HG03469 (cell line): ENCODE results near the gene TNFRSF8.

ENCODE experiments used
- ATAC-seq: cut with Tn5 transposase; IDR thresholded peaks from one replicate; pipeline ENCODE4 v1.9.1; 2021; ENCODE audit warnings: mild to moderate bottlenecking, moderate library complexity, moderate number of reproducible peaks; ENCODE audit not compliant: unreplicated experiment

Gene TNFRSF8

DNA sequence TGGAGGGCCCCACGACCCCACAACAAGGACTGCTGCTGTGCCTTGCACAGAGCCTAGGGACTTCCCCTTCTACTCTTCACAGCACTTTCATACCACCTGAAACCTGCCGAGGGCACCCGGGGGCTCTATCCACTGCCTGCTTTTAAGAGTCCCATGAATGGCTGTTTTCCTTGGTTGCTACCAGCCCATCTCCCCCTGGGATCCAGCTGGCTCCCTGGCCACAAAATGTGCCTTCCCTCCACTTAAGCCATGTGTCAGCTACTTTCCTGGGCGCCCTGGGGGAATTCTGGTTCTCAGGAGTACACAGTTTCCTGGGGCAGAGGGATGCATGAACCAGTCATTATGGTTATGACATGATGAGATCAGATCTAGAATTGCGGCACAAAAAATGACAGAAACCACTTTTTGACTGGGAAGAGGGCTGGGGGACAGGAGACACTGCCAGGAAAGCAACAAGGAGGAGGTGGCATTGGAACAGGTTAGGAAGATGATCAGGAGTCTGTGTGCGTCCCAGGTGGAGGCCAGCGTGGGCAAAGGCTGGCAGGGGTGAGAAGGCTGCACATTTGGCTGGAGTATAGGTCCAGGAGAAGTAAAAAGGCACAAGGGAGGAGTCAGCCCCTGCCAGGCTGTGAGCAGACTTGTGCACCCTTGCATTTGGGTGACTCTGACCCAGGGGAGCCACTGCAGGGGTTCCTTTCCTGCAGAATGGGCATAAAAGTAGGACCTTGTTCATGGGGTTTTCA, 3.2 kb upstream of the TNFRSF8 start:
- ATAC-seq: no peak

- no peak for ATAC-seq
Measured at GRCh38 chr1:12060500-12060899, 2.6 kb upstream of the TNFRSF8 start.

GRCh38 chr1:12064073-12064969, 1.2 kb downstream of the TNFRSF8 start:
- no peak for ATAC-seq

GRCh38 chr1:12065872-12066271, 2.8 kb downstream of the TNFRSF8 start:
- no peak for ATAC-seq

DNA sequence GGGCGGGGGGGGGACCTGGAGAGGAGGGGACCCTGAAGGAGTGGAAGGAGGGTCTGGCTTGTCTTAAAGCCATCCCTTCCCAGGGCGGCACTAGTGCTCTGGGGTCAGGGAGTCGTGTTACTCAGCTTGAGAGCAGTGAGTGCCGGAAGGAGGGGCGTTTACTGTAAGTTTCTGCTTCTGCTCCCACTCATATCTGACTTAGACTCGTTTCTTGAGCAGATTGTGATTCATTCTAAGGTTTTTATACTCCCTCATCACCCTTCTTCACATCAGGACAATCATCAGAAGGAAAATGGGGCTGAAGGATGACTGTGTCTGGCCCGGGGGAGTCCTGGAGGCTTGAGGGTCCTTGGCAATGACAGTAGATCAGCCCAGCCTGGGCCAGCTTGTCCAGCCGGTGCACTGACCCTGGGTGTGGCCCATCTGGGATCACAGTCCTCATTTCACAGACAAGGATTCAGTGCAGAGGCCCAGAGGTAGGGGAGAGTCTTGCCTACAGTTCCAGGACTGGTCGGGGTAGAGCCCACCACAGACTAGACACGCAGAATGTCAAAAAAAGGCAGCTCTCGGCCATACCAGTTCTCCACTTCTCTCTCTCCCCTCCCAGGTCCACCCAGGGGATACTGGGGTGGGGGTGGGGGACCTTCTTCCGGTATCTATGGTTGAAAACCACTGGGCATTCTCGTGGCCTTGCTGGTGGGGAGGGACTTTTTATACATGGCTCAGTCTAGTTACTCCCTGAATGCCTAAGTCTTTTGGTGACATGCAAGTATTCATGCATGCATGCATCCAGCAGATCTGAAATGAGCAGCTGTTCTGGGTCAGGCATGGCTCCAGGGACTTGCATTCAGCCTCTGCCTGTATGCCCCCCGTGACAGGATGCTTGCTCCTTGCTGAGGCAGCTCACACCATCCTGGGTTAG, 5.1 kb downstream of the TNFRSF8 start:
- ATAC-seq: no peak

- ATAC-seq: no peak
Measured at GRCh38 chr1:12069623-12070244, 6.6 kb downstream of the TNFRSF8 start.

GRCh38 chr1:12071892-12072291, 8.8 kb downstream of the TNFRSF8 start:
- ATAC-seq: no peak

DNA sequence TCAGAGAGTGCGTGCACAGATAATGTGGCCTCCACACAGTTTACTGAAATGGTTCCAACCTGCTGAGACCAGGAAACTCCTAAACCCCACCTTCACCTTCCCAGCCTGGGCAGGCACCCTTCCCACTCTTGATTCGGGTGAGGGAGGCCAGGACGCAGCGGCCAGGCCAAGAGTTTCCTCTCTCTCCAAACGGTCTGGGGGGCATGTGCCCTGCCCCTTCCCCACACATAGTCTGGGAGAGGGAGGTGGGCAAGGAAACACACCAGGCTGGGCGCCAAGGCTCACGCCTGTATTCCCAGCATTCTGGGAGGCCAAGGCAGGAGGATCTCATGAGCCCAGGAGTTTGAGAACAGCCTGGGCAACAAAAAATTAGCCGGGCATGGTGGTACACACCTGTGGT, 9.6 kb downstream of the TNFRSF8 start:
- no peak for ATAC-seq

DNA sequence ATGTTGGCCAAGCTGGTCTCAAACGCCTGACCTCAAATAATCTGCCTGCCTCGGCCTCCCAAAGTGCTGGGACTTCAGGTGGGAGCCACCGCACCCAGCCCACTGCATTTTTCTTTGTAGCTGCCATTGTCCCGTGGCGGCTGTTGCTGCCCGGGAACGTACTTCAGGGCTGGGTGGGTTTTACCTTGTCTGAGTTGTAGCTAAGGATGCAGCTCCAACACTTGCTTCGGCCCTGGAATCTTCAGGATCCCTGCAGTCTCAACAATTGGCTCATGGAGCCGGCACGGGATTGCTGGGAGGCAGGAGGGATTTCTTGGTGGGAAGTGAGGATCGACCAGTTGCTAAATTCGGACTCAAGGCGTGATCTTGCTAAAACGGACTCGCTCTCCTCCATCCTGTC, 10.7 kb downstream of the TNFRSF8 start:
- no peak for ATAC-seq

DNA sequence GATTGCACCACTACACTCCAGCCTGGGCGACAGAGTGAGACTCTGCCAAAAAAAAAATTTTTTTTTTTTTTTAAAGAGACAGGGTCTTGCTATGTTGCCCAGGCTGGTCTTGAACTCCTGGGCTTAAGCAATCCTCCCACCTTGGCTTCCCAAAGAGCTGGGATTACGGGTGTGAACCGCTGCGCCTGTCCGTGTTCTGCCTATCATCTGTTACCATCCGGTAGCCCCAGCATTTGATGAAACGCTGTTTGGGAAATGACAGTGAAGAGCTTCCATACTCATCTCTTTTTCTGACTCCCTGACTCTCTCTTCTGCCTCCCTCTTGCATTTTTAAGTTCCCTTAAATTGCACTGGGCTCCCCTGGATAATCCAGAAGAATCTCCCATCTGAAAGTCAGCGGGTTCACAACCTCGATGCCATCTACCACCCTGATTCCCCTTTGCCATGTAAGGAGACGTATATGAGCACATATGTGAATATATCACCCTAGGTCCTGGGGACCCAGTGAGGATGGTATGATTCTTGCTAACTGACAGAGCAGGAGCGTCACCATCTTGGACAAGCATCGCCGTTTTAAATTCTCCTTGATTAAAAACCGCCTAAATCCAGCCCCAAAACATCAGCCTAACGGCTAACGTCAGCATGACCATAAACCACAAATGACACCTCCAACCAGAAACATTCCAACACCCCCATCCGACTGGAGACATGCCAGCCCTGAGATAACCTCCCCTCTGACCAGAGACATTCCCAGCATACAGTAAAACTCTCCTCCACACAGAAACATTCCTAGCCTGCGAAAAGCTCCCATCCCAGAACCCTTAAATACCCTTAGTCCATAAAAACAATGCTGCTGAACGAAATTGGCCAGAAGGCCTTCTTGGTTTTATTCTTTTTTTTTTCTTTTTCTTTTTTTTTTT, 12.4 kb downstream of the TNFRSF8 start:
- no peak for ATAC-seq

GRCh38 chr1:12076425-12077005, 13.4 kb downstream of the TNFRSF8 start:
- ATAC-seq: no peak

- no peak for ATAC-seq
Measured at GRCh38 chr1:12078575-12078937, 15.5 kb downstream of the TNFRSF8 start.

DNA sequence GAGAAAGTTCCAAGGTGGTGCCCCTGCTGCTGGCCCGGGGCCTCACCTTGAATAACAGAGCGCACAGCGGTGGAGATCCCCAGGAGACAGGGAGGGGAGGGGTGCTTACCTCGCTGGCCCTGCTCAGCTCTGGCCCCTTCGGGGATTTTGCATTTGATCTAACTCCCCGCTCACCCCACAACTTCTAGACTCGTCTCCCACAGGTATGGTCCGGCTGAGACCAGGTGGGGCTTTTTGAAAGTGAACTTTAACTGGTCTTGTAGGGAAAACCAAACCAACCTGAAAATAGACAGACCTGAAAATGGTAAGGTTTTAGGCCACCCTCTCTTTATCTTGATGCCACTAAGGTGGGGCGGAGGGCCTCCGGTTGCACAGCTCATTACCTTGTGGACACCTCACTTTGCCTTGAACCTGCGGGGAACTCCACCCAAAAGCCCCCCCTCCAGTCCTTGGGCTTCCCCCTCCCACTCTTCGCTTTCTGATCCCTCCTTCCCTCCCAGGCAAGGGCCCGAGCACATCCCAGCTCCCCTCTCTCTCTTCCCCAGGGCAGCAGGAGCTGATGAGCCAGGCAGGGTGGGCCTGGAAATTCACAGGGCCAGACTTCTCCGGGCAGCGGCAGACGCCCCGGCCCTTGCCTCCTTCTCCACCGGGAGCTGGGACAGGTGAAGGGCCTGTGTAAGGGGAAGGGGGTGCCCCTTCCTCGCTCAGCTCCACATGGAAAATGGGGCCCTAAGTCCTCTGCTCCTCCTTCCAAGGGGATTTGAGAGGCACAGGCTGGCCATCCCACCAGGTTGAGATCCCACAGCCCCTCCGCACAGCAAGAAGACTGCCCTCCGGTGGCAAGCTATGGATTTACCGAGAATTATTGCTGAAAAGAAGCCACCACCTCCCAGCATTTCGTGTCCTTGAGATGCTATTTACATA, 16.1 kb downstream of the TNFRSF8 start:
- ATAC-seq: peak; percentile 31

- no peak for ATAC-seq
Measured at GRCh38 chr1:12080156-12080555, 17.1 kb downstream of the TNFRSF8 start.

DNA sequence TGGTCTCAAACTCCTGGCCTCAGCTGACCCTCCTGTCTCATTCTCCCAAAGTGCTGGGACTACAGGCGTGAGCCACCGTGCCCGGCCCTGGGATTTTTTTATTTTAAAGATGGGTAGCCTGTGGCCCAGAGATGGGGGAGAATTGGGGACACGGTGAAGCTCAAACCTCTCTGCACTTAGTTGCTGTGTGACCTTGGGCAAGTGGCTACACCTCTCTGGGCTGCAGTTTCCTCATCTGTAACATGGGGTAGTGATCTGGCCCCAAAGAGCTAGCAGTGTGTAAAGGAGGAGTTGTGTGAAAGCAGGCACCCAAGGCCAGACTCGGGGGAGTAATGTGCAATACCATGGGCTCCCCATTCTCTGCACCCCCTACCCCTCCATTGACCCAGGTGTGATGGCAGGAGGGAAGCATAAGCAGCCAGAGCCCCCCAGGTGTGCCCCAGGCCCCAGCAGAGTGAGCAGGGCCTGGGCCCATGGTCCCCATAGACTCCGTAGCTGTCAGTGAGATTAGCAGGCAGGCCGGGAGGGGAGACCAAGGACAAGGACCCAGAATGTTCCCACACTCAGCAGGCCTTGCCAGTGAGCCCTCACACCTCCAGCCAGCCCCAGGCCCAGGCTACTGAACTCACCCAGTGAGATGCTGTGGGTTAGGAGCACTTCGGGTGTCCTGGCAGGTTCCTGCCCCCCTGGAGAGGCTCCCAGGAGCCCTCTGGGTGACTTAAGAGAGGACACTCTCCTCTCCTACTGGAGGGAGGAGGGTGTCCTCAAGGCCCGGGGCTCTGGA, 17.9 kb downstream of the TNFRSF8 start:
- ATAC-seq: no peak

DNA sequence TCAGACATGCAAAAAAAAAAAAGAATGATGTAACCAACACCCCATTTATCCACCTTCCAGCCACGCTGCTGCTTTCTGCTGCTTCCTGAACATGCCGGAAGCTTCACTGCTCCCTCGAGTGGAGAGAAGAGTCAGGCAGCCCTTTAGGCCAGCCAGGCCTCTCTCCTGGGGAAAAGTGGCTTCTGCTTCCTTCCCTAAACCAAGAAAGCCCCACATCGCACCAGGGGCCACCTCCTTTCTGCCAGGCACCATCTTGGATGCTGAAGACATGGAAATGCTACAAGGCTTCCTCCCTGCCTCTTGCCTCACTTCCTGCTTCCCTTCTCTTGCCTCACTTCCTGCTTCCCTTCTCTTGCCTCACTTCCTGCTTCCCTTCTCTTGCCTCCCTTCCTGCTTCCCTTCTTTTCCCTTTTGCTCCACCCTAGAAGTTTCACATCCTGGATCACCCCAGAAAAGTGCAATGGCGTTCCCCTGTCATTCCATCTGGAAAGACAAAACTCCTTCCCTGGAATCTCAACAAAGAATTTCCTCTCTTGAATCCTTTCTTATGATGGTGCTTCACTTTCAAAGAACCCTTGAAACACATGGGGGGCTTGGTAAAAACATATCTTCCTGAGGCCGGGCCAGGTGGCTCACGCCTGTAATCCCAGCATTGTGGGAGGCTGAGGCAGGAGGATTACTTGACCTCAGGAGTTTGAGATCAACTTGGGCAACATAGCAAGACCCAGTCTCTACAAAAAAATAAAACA, 18.7 kb downstream of the TNFRSF8 start:
- ATAC-seq: no peak

DNA sequence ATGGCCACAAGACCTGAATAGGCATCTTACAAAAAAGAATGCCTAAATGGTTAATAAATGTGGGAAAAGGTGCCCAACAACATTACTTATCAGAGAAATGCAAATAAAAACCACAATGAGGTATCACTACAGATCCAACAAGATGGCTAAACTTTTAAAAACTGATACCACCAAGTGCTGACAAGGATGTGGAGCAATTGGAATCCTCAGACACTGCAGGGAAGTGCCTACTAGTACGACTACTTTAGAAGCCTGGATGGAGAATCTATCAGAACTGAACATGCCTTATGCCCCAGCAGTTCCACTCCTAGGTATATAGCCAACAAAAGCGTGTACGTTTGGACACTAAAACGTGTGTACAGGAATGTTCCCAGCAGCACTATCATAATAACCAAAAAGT, 19.9 kb downstream of the TNFRSF8 start:
- ATAC-seq: no peak
